AG04450 (cell line): ENCODE measurements around the gene ATP6AP2. TPM values are rescaled to one million over a fixed set of nuclear protein-coding genes. Genes with fewer than 3 reads are reported as not detected.

Experiments
- CTCF ChIA-PET: fragments of 300-600, 350-600 bp; formaldehyde crosslinking; extraction: SDS; loops from one replicate; lab custom pipeline; 2022; ENCODE audit warnings: antibody characterized with exemption, inconsistent platforms; lab: Charles Lee
- POLR2A ChIA-PET: fragments of 350-600 bp; formaldehyde crosslinking; extraction: SDS; loops from one replicate; lab custom pipeline; 2021; ENCODE audit warnings: antibody characterized with exemption, inconsistent platforms; lab: Yijun Ruan, JAX
- DNase-seq: peaks from one replicate; pipeline ENCODE4 v3.0.0-alpha.2; 2011; ENCODE audit warnings: low read depth, low spot score
- H3K27ac ChIP-seq: one replicate; pipeline ENCODE4 v1.5.1; 2012; ENCODE audit warnings: low read depth, low read length, control low read depth
- H3K27me3 ChIP-seq: one replicate; pipeline ENCODE4 v1.6.0; 2012; ENCODE audit warnings: low read length; ENCODE audit not compliant: control insufficient read depth, insufficient read depth
- H3K4me3 ChIP-seq: 2 replicates; pipeline ENCODE4 v1.5.1; 2011; ENCODE audit warnings: mild to moderate bottlenecking, low read depth, low read length, control low read depth
- H3K9me3 ChIP-seq: 2 replicates; pipeline ENCODE4 v1.5.1; 2012; ENCODE audit warnings: low read length; ENCODE audit not compliant: control insufficient read depth, insufficient read depth
- polyA plus RNA-seq: library from polyadenylated mRNA; depleted of rRNA; stranded (reverse); fragments of >200 nt; gene quantifications from 2 replicates; pipeline ENCODE4 v1.2.3, GENCODE V29; 2011
- TF ChIP-seq, protein P1 (sequence below): IDR thresholded peaks from 2 replicates; pipeline ENCODE4 v1.5.1; 2011; ENCODE audit warnings: low read depth, low read length, control low read depth, inconsistent platforms

The ATP6AP2 gene
- polyA plus RNA-seq, 1 experiment = 379 TPM

DNA sequence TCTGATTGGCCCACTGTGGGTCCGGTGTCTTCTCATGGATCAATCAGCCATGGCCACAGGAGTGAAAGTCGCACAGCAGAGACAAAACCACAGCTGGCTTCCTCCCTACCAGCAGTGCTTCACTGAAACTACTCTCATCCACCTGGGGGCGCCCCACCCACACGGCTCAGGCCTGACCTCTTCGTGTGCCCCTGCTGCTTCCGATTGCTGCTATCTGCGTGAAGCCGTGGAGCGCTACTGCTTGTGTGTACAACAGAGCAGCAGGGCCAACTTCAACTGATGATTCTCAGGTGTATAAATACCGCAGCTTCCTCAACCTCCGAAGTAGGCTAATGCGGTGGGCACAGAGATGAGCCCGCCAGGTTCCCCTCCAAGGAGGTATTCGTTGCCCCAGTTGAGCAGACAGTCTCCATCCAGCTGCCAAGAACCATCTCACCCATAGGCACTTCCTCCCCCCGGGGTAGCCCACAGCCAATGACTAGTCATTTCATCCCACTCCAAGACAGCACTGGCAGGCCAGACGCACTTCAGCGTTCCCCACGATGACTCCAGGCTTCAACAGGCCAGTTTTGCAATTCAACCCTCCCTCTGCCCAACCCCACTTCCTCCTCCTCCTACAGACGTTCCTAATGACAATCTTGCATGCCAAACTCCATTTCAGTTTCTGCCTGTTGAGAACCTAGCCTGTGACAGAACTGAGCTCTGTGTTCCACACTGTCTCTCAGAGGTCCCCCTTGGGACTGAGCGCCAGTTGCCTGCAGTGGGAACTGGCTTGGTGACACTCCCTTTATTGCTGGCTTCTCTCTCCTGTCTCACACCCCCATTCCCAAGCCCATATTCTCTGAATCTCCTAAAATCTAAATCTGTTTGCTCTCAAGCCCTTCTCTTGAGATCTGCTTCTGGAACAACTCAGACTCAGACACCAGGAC is 41.3 kb upstream of the ATP6AP2 start:
- DNase-seq = peak; percentile 11
- no peaks in the 10 kb centered on the region; the same call in 1 of the 2 replicates for H3K9me3 ChIP-seq
- ChIA-PET POLR2A (interaction anchor here (0.6 kb wide), 1 partner anchor 370 kb away, joined by 3 read pairs; no protein-coding TSS in a partner anchor), CTCF (interaction anchor here (1.4 kb wide), 1 partner anchor 452 kb away, joined by 3 read pairs; no protein-coding TSS in a partner anchor)
- H3K27ac ChIP-seq = no peak overlapping the region
- no peaks in the 10 kb centered on the region for H3K27me3 ChIP-seq
- no peak overlapping the region for H3K4me3 ChIP-seq
- TF ChIP-seq, protein P1, sequence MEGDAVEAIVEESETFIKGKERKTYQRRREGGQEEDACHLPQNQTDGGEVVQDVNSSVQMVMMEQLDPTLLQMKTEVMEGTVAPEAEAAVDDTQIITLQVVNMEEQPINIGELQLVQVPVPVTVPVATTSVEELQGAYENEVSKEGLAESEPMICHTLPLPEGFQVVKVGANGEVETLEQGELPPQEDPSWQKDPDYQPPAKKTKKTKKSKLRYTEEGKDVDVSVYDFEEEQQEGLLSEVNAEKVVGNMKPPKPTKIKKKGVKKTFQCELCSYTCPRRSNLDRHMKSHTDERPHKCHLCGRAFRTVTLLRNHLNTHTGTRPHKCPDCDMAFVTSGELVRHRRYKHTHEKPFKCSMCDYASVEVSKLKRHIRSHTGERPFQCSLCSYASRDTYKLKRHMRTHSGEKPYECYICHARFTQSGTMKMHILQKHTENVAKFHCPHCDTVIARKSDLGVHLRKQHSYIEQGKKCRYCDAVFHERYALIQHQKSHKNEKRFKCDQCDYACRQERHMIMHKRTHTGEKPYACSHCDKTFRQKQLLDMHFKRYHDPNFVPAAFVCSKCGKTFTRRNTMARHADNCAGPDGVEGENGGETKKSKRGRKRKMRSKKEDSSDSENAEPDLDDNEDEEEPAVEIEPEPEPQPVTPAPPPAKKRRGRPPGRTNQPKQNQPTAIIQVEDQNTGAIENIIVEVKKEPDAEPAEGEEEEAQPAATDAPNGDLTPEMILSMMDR = no peak

DNA sequence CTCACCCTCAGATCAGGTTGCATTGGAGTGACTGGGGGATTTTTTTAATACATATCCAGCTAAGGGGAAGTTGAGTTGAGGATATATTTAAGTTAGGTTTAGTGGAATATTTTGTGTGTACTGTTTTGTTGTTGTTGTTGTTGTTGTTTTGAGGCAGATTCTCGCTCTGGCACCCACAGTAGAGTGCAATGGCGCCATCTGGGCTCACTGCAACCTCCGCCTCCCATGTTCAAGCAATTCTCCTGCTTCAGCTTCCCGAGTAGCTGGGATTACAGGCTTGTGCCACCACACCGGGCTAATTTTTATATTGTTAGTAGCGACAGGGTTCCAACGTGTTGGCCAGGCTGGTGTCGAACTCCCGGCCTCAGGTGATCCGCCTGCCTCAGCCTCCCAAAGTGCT is 38.6 kb upstream of the ATP6AP2 start:
- TF ChIP-seq, protein P1 = no peak
- no peak overlapping the region for H3K4me3 ChIP-seq
- H3K27ac ChIP-seq = no peak overlapping the region
- POLR2A ChIA-PET = no interaction called here
- CTCF ChIA-PET = no interaction called here
- DNase-seq = no peak
- no peaks in the 10 kb centered on the region; the same call in 1 of the 2 replicates for H3K9me3 ChIP-seq
- no peaks in the 10 kb centered on the region for H3K27me3 ChIP-seq

DNA sequence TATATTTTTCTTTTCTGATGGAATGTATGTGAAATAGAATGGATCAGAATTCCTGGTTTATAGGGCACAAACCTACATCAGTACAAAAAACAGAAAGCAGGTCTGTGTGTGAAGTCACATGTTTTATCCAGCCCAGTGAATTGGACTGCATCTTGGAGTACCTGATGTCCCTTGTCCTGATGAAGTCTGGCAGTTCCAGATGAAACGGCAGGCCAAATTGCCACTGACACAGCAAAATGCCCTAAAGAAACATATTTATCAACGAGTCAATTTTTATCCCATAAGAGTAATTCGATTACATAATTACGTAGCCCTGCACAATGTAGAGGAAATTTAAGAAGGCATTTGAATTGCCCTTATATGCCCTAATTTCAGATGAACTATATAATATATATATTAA is 37.8 kb upstream of the ATP6AP2 start:
- Histone ChIP-seq H3K9me3 (no peaks in the 10 kb centered on the region; the same call in 1 of the 2 replicates), H3K4me3 (no peak overlapping the region), H3K27ac (no peak overlapping the region), H3K27me3 (no peaks in the 10 kb centered on the region)
- ChIA-PET POLR2A (interaction anchor here (0.7 to 1.0 kb wide), 2 partner anchors 251 to 640 kb away, joined by 3 read pairs; no protein-coding TSS in a partner anchor), CTCF (interaction anchor here (0.5 kb wide), 1 partner anchor 256 kb away, joined by 3 read pairs; no protein-coding TSS in a partner anchor)
- TF ChIP-seq, protein P1 = no peak
- DNase-seq = no peak

DNA sequence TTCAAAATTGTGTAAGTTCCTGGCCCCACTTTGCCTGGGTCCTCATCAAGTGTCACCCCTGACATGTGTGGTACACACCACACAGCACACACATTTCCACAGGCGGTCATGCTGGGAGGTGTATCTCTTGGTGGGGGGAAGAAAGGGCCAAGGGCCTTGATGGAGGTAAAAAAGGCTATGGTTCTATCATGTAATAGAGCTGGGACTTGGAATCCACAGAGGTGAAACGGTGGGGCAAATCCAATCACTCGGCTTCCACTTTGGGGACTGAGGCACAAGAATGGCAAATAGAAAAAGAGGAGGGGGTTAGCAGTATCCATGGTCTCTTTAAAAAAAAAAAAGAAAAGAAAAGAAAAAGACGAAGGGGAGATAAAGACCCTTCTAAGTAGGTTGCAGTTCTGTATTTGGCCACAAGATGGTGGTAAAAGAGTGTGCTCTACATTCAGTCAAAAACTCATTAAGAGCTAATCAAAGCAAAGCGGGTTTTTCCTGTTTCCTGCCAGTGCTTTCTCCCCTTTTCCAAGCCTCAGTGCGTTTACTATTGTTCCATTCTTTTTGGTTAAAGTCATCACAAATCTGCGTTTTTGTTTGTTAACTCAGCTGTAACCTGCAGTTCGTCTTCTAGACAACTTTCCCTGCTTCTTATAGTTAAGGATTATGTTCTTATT is 37.0 kb upstream of the ATP6AP2 start:
- CTCF ChIA-PET = interaction anchor here (0.5 to 2.1 kb wide), 33 partner anchors 12 to 1024 kb away, joined by 3 to 15 read pairs (median 4); partner anchors contain the start of gene ATP6AP2
- Histone ChIP-seq H3K9me3 (no peaks in the 10 kb centered on the region; the same call in 1 of the 2 replicates), H3K27me3 (no peaks in the 10 kb centered on the region), H3K27ac (peak overlapping the region; percentile 61), H3K4me3 (no peak overlapping the region)
- TF ChIP-seq, protein P1 = peak; percentile 71
- peak; percentile 29 for DNase-seq
- POLR2A ChIA-PET = interaction anchor here (0.7 to 1.0 kb wide), 4 partner anchors 251 to 693 kb away, joined by 3 read pairs; no protein-coding TSS in a partner anchor
